A549 (cell line): ENCODE data around the gene CHCHD6. TPM values are rescaled to one million over a fixed set of nuclear protein-coding genes. Genes with fewer than 3 reads are reported as not detected.

ENCODE experiments used
- ATAC-seq, 2 experiments: fragments of 200-7000 bp in 1 of 2; fragments of >200 bp in 1 of 2; cut with Nextera tagmentation in 1 of 2; cut with Tn5 transposase in 1 of 2; 3 replicates each; pipeline versions ENCODE4 v1.8.0 to v1.9.1; 2018 to 2020; ENCODE audit warnings: mild to moderate bottlenecking in 1 of 2, moderate library complexity in 1 of 2
- CTCF ChIA-PET: fragments of 300-600 bp; sonication (Branson Sonifier 250); formaldehyde crosslinking; extraction: SDS; loops from one replicate; lab custom pipeline; 2021; ENCODE audit warnings: antibody characterized with exemption, inconsistent platforms; lab: Yijun Ruan, JAX
- POLR2A ChIA-PET: fragments of 350-600 bp; formaldehyde crosslinking; extraction: SDS; loops from one replicate; lab custom pipeline; 2021; ENCODE audit warnings: antibody characterized with exemption, inconsistent platforms; lab: Yijun Ruan, JAX
- DNase-seq, 2 experiments: peaks; one replicate each; pipeline versions ENCODE4 v3.0.0 to v3.0.0-alpha.2; 2011 to 2016; ENCODE audit warnings: low read depth in 1 of 2, low spot score in 1 of 2
- FAIRE-seq: peaks from 2 replicates; lab custom pipeline; 2011; peaks lifted over from hg19 to GRCh38; lab: Jason Lieb, UNC
- H3K27ac ChIP-seq, 2 experiments: fragments of >200 bp; sonication (Bioruptor Twin); formaldehyde crosslinking; 3 replicates each; pipeline ENCODE4 v1.5.1; 2016 to 2017
- H3K4me1 ChIP-seq: fragments of >200 bp; sonication (Bioruptor Twin); formaldehyde crosslinking; 3 replicates; pipeline ENCODE4 v1.6.1; 2016
- H3K4me2 ChIP-seq: fragments of >200 bp; sonication (Bioruptor Twin); formaldehyde crosslinking; 3 replicates; pipeline ENCODE4 v1.6.1; 2016
- H3K4me3 ChIP-seq: fragments of >200 bp; sonication (Bioruptor Twin); formaldehyde crosslinking; 3 replicates; pipeline ENCODE4 v1.5.1; 2016
- H3K9me3 ChIP-seq: fragments of >200 bp; sonication (Bioruptor Twin); formaldehyde crosslinking; 3 replicates; pipeline ENCODE4 v1.6.1; 2016
- BCL3 ChIP-seq: fragments of >200 bp; sonication (Bioruptor Twin); formaldehyde crosslinking; IDR thresholded peaks from 3 replicates; pipeline ENCODE4 v1.6.1; 2016
- BHLHE40 ChIP-seq: IDR thresholded peaks from 2 replicates; pipeline ENCODE4 v1.6.1; 2012; ENCODE audit warnings: low read depth, low read length, inconsistent platforms
- CBX2 ChIP-seq: fragments of 200-600 bp; sonication (generic); IDR thresholded peaks from 2 replicates; pipeline ENCODE4 v1.6.1; 2016; ENCODE audit warnings: low read depth, mild to moderate bottlenecking, borderline replicate concordance
- CBX8 ChIP-seq: fragments of 200-600 bp; sonication (generic); IDR thresholded peaks from 2 replicates; pipeline ENCODE4 v1.6.1; 2016
- CEBPB ChIP-seq, 2 experiments: fragments of >200 bp in 1 of 2; sonication (Bioruptor Twin) in 1 of 2; formaldehyde crosslinking in 1 of 2; IDR thresholded peaks; 2 replicates each; pipeline ENCODE4 v1.6.1; 2012 to 2016
- CHD4 ChIP-seq: fragments of 200-600 bp; sonication (generic); IDR thresholded peaks from 2 replicates; pipeline ENCODE4 v1.6.1; 2016; ENCODE audit warnings: antibody characterized with exemption, mild to moderate bottlenecking, borderline replicate concordance
- E2F6 ChIP-seq: IDR thresholded peaks from 2 replicates; pipeline ENCODE4 v1.6.1; 2012; ENCODE audit warnings: low read depth, borderline replicate concordance
- EHMT2 ChIP-seq: fragments of 200-600 bp; sonication (generic); IDR thresholded peaks from 2 replicates; pipeline ENCODE4 v1.6.1; 2016; ENCODE audit warnings: antibody characterized with exemption, low read depth, mild to moderate bottlenecking, moderate library complexity
- ELK1 ChIP-seq: fragments of 150-350 bp; IDR thresholded peaks from 2 replicates; pipeline ENCODE4 v1.6.1; 2014; ENCODE audit warnings: low read depth, mild to moderate bottlenecking, low read length
- EP300 ChIP-seq, 2 experiments: fragments of >200 bp; sonication (Bioruptor Twin); formaldehyde crosslinking; IDR thresholded peaks; 2 replicates in 1 of 2; 3 replicates in 1 of 2; pipeline ENCODE4 v1.6.1; 2016 to 2017
- FOSL2 ChIP-seq, 2 experiments: fragments of 450-650 bp in 1 of 2; fragments of >200 bp in 1 of 2; sonication (Bioruptor Twin) in 1 of 2; formaldehyde crosslinking; IDR thresholded peaks; 2 replicates each; pipeline versions ENCODE4 v1.5.0 to v1.6.1; 2016 to 2020; ENCODE audit warnings: mild to moderate bottlenecking in 1 of 2, moderate library complexity in 1 of 2
- FOXS1 ChIP-seq: fragments of 250-450 bp; sonication (Bioruptor Pico); IDR thresholded peaks from 2 replicates; pipeline ENCODE4 v1.5.0; 2020; ENCODE audit warnings: mild to moderate bottlenecking, moderate library complexity
- HES2 ChIP-seq: fragments of >200 bp; sonication (Bioruptor Twin); formaldehyde crosslinking; IDR thresholded peaks from 2 replicates; pipeline ENCODE4 v1.6.1; 2016
- HMGXB4 ChIP-seq: fragments of 250-450 bp; sonication (Bioruptor Pico); IDR thresholded peaks from 2 replicates; pipeline ENCODE4 v1.5.0; 2021; ENCODE audit warnings: mild to moderate bottlenecking, moderate library complexity, borderline replicate concordance
- JUN ChIP-seq, 2 experiments: fragments of >200 bp; sonication (Bioruptor Twin); formaldehyde crosslinking; IDR thresholded peaks; 2 replicates in 1 of 2; 3 replicates in 1 of 2; pipeline ENCODE4 v1.6.1; 2016 to 2017
- MAX ChIP-seq: IDR thresholded peaks from 2 replicates; pipeline ENCODE4 v1.6.1; 2012
- NFE2L2 ChIP-seq: fragments of 150-350 bp; conservative IDR thresholded peaks from 2 replicates; pipeline ENCODE4 v1.6.1; 2014; ENCODE audit warnings: low read length
- NPAS2 ChIP-seq: fragments of 250-450 bp; sonication (Bioruptor Pico); IDR thresholded peaks from 2 replicates; pipeline ENCODE4 v1.8.0; 2022; ENCODE audit warnings: mild to moderate bottlenecking, moderate library complexity, borderline replicate concordance
- NR3C1 ChIP-seq: fragments of >200 bp; sonication (Bioruptor Twin); formaldehyde crosslinking; IDR thresholded peaks from 3 replicates; pipeline ENCODE4 v1.6.1; 2017
- PBX3 ChIP-seq: IDR thresholded peaks from 2 replicates; pipeline ENCODE4 v1.6.1; 2012
- POLR2A ChIP-seq: IDR thresholded peaks from 2 replicates; pipeline ENCODE4 v1.6.1; 2012; ENCODE audit warnings: mild to moderate bottlenecking, low read length
- RAD21 ChIP-seq, 2 experiments: fragments of >200 bp in 1 of 2; sonication (Bioruptor Twin) in 1 of 2; formaldehyde crosslinking in 1 of 2; IDR thresholded peaks in 1 of 2; conservative IDR thresholded peaks in 1 of 2; 2 replicates in 1 of 2; 3 replicates in 1 of 2; pipeline ENCODE4 v1.6.1; 2012 to 2018; ENCODE audit warnings: inconsistent platforms in 1 of 2
- RARB ChIP-seq: fragments of 250-450 bp; sonication (Bioruptor Pico); IDR thresholded peaks from 2 replicates; pipeline ENCODE4 v1.8.0; 2021; ENCODE audit warnings: mild to moderate bottlenecking, moderate library complexity
- TFCP2L1 ChIP-seq: fragments of 250-450 bp; sonication (Bioruptor Pico); IDR thresholded peaks from 2 replicates; pipeline ENCODE4 v1.5.0; 2021; ENCODE audit warnings: mild to moderate bottlenecking
- ZNF302 ChIP-seq: fragments of 250-450 bp; sonication (Bioruptor Pico); IDR thresholded peaks from 2 replicates; pipeline ENCODE4 v1.9.0; 2021; ENCODE audit warnings: inconsistent platforms, mild to moderate bottlenecking, moderate library complexity
- ZSCAN20 ChIP-seq: fragments of 250-450 bp; sonication (Bioruptor Pico); IDR thresholded peaks from 2 replicates; pipeline ENCODE4 v1.8.0; 2022; ENCODE audit warnings: mild to moderate bottlenecking, moderate library complexity
- WGBS: methylation state at CpG from one replicate; pipeline ENCODE4 v1.1.6; 2017; ENCODE audit errors: missing lambda C conversion rate; 5-methylcytosine and 5-hydroxymethylcytosine counted together
- polyA plus RNA-seq, 4 experiments: library from polyadenylated mRNA; depleted of rRNA in 3 of 4; stranded (reverse); fragments of >200 nt; fragmentation: RNase III in 1 of 4; extraction: RNeasy Plus Mini Kit Qiagen cat#74134 plus additional on column Dnase treatment in 1 of 4; gene quantifications; 2 replicates in 3 of 4; 3 replicates in 1 of 4; pipeline ENCODE4 v1.2.3, GENCODE V29; 2011 to 2017

The CHCHD6 gene
- polyA plus RNA-seq, 2 of the 4 experiments (the other 2 are of a cell fraction) = 15.0 to 18.1 TPM

GRCh38 chr3:126985132-126985985, 281.3 kb downstream of the CHCHD6 start:
- no peak for DNase-seq
- no peaks in the 10 kb centered on the region for H3K9me3 ChIP-seq
- ATAC-seq = no peak
- TF ChIP-seq MAX (no peak), FOSL2 (IDR thresholded peaks at IDR 0.05) (no peak), FOSL2 (CRISPR knock-in tag; IDR thresholded peaks at IDR 0.05) (no peak), TFCP2L1 (CRISPR knock-in tag) (no peak), NR3C1 (no peak), BCL3 (no peak), RAD21 (conservative IDR thresholded peaks at IDR 0.05 in 1 of 2, IDR thresholded peaks at IDR 0.05 in 1 of 2) (no peak), CBX8 (no peak), HMGXB4 (CRISPR knock-in tag) (no peak), ELK1 (no peak), NPAS2 (CRISPR knock-in tag) (no peak), EHMT2 (no peak), RARB (CRISPR knock-in tag) (no peak), JUN (IDR thresholded peaks at IDR 0.05) (no peak), EP300 (IDR thresholded peaks at IDR 0.05) (no peak), NFE2L2 (no peak), CHD4 (no peak), FOXS1 (CRISPR knock-in tag) (no peak), E2F6 (no peak), PBX3 (no peak)
- CTCF ChIA-PET = interaction anchor here (0.7 to 9.9 kb wide), 4 partner anchors 232 to 470 kb away, joined by 3 to 71 read pairs (median 4); no protein-coding TSS in a partner anchor
- peaks cover 9% of the 10 kb centered on the region; the same call in 1 of the 3 replicates for H3K4me1 ChIP-seq
- no peak overlapping the region for H3K4me2 ChIP-seq
- no peak overlapping the region for H3K4me3 ChIP-seq
- POLR2A ChIA-PET = no interaction called here
- H3K27ac ChIP-seq = no peak overlapping the region
- FAIRE-seq = no peak
- 81% methylated on average over 9 of the region's 17 CpGs for WGBS

- no peak overlapping the region for H3K4me3 ChIP-seq
- no peak for FAIRE-seq
- ATAC-seq = no peak
- H3K9me3 ChIP-seq = no peaks in the 10 kb centered on the region
- H3K4me1 ChIP-seq = peaks cover 9% of the 10 kb centered on the region; the same call in 1 of the 3 replicates
- no peak overlapping the region for H3K27ac ChIP-seq
- no peak overlapping the region for H3K4me2 ChIP-seq
- TF ChIP-seq NPAS2 (CRISPR knock-in tag) (no peak), BHLHE40 (no peak), CEBPB (IDR thresholded peaks at IDR 0.05) (no peak), HES2 (no peak), CBX2 (no peak), ZNF302 (CRISPR knock-in tag) (no peak), POLR2A (no peak), ZSCAN20 (CRISPR knock-in tag) (no peak)
- no CpG with 5 or more reads among the region's 9 CpGs for WGBS
- no peak for DNase-seq
- ChIA-PET POLR2A (no interaction called here), CTCF (interaction anchor here (1.0 to 9.9 kb wide), 3 partner anchors 9 to 421 kb away, joined by 3 to 71 read pairs (median 4); no protein-coding TSS in a partner anchor)
These were observed 282.0 kb downstream of the CHCHD6 start for GRCh38 chr3:126986001-126986400.
